Subcutaneous abdominal adipose tissue (tissue), 5 donors: ENCODE data around the gene GPS2.
A peak's percentile ranks its signal among the peaks of the same experiment; 100 is the strongest.

ENCODE experiments used
- H3K27ac ChIP-seq: one replicate; pipeline ENCODE4 v1.7.0; 2013; ENCODE audit warnings: low read depth, mild to moderate bottlenecking, inconsistent platforms, low read length, moderate library complexity
- H3K27me3 ChIP-seq, 5 donors: one replicate each; pipeline ENCODE4 v1.7.0; 2013; ENCODE audit warnings: low read length in 5 of 5, inconsistent platforms in 1 of 5; ENCODE audit not compliant: control insufficient read depth in 5 of 5, insufficient read depth in 4 of 5
- H3K36me3 ChIP-seq, 5 donors: one replicate each; pipeline ENCODE4 v1.7.0; 2013; ENCODE audit warnings: low read length in 5 of 5; ENCODE audit not compliant: control insufficient read depth in 5 of 5, insufficient read depth in 5 of 5
- H3K4me1 ChIP-seq, 5 donors: one replicate each; pipeline ENCODE4 v1.7.0; 2013; ENCODE audit warnings: low read length in 5 of 5, mild to moderate bottlenecking in 3 of 5, moderate library complexity in 1 of 5; ENCODE audit not compliant: control insufficient read depth in 5 of 5, insufficient read depth in 5 of 5
- H3K4me3 ChIP-seq, 5 donors: one replicate each; pipeline ENCODE4 v1.7.0; 2013; ENCODE audit warnings: low read length in 5 of 5, low read depth in 1 of 5
- H3K9ac ChIP-seq, 5 donors: one replicate each; pipeline ENCODE4 v1.7.0; 2013; ENCODE audit warnings: low read length in 5 of 5, mild to moderate bottlenecking in 4 of 5, moderate library complexity in 3 of 5
- H3K9me3 ChIP-seq, 5 donors: one replicate each; pipeline ENCODE4 v1.7.0; 2013; ENCODE audit warnings: low read length in 5 of 5; ENCODE audit not compliant: control insufficient read depth in 5 of 5
- donor health status: healthy.
- donor health status: healthy.
- donor health status: healthy.
- donor health status: healthy.
- donor health status: healthy.

The GPS2 gene

GRCh38 chr17:7329374-7329996, 14.3 kb upstream of the GPS2 start:
- H3K27me3 ChIP-seq, result peaks cover 0 to 15% (median 9%) of the 10 kb centered on the region in 5 donors
- peaks cover 3 to 29% (median 20%) of the 10 kb centered on the region in 5 donors for H3K4me1 ChIP-seq
- peak overlapping the region; percentile 85 for H3K27ac ChIP-seq
- H3K9ac ChIP-seq, result peak overlapping the region; percentile 57 to 84 (median 71)
- H3K9me3 ChIP-seq, result no peaks in the 10 kb centered on the region
- peaks cover 0 to 27% (median 21%) of the 10 kb centered on the region in 5 donors for H3K36me3 ChIP-seq
- peak overlapping the region; percentile 76 to 94 (median 93) for H3K4me3 ChIP-seq

DNA sequence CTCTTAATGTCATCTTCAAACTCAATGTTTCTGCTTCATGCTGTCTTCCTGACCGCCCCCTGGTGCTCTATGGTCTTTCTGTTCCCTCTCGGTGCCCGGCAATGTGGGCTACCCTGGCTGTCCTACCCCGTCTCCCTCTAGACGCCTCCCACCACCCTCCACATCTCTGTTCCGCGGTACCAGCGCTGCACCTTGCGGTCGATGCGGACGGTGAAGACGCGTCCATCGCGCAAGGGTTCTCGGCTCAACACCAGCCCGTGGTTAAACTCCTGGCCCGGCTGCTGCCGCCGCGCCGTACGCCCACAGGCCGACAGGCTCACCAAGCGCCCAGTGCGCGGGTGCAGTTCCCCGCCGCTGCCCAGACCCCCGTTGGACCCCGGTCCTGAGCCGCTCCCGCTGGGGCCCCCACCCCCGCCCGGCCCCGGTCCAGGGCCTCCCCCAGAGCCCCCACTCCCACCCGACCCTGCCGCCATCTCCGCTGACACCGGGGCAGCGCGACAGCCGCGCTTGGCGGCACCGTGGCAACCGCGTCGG, 13.7 kb upstream of the GPS2 start, which contains the start of gene NEURL4:
Gene NEURL4 (minus strand): TSS at position 496 of the 534 bp plus-strand sequence. CDS start 23 bp downstream, at position 473.
- peak within 1 kb of the TSS; percentile 57 to 87 (median 85) for H3K9ac ChIP-seq
- H3K36me3 ChIP-seq, result peaks cover 0 to 32% (median 26%) of the 10 kb centered on the region in 5 donors
- peak within 1 kb of the TSS; percentile 76 to 94 (median 93) for H3K4me3 ChIP-seq
- peaks cover 0 to 12% (median 9%) of the 10 kb centered on the region in 5 donors for H3K27me3 ChIP-seq
- no peaks in the 10 kb centered on the region for H3K9me3 ChIP-seq
- peaks cover 3 to 29% (median 20%) of the 10 kb centered on the region in 5 donors for H3K4me1 ChIP-seq
- H3K27ac ChIP-seq, result peak within 1 kb of the TSS; percentile 85

- H3K36me3 ChIP-seq, result peaks cover 0 to 41% (median 35%) of the 10 kb centered on the region in 5 donors
- H3K9me3 ChIP-seq, result no peaks in the 10 kb centered on the region
- peaks cover 3 to 29% (median 20%) of the 10 kb centered on the region in 5 donors for H3K4me1 ChIP-seq
- no peak overlapping the region for H3K4me3 ChIP-seq
- H3K27me3 ChIP-seq, result peaks cover 0 to 6% (median 5%) of the 10 kb centered on the region in 5 donors
- H3K9ac ChIP-seq, result peak overlapping the region in 1 of 5 donors; percentile 87
- H3K27ac ChIP-seq, result no peak overlapping the region
Observed at GRCh38 chr17:7328009-7328408, 12.8 kb upstream of the GPS2 start.

- H3K36me3 ChIP-seq, result peaks cover 0 to 46% (median 40%) of the 10 kb centered on the region in 5 donors
- no peak overlapping the region for H3K4me3 ChIP-seq
- no peak overlapping the region for H3K27ac ChIP-seq
Observed at GRCh38 chr17:7327501-7327900, 12.3 kb upstream of the GPS2 start.

GRCh38 chr17:7327056-7327455, 11.9 kb upstream of the GPS2 start:
- H3K4me1 ChIP-seq, result peaks cover 3 to 29% (median 20%) of the 10 kb centered on the region in 5 donors
- H3K9ac ChIP-seq, result no peak overlapping the region
- H3K9me3 ChIP-seq, result no peaks in the 10 kb centered on the region
- no peak overlapping the region for H3K27ac ChIP-seq
- peaks cover 0 to 4% (median 2%) of the 10 kb centered on the region in 5 donors for H3K27me3 ChIP-seq
- H3K4me3 ChIP-seq, result no peak overlapping the region
- H3K36me3 ChIP-seq, result peaks cover 0 to 51% (median 44%) of the 10 kb centered on the region in 5 donors

More at GRCh38 chr17:7327501-7327900, 12.3 kb upstream of the GPS2 start:
- H3K4me1 ChIP-seq, result peaks cover 3 to 29% (median 20%) of the 10 kb centered on the region in 5 donors
- peaks cover 0 to 6% (median 5%) of the 10 kb centered on the region in 5 donors for H3K27me3 ChIP-seq
- H3K9me3 ChIP-seq, result no peaks in the 10 kb centered on the region
- H3K9ac ChIP-seq, result no peak overlapping the region

- Histone ChIP-seq H3K9me3 (no peaks in the 10 kb centered on the region), H3K4me1 (peaks cover 3 to 29% (median 20%) of the 10 kb centered on the region in 5 donors), H3K27me3 (no peaks in the 10 kb centered on the region), H3K4me3 (no peak overlapping the region), H3K27ac (no peak overlapping the region), H3K9ac (no peak overlapping the region), H3K36me3 (peaks cover 0 to 60% (median 53%) of the 10 kb centered on the region in 5 donors)
Observed at GRCh38 chr17:7326186-7326585, 11.0 kb upstream of the GPS2 start.

DNA sequence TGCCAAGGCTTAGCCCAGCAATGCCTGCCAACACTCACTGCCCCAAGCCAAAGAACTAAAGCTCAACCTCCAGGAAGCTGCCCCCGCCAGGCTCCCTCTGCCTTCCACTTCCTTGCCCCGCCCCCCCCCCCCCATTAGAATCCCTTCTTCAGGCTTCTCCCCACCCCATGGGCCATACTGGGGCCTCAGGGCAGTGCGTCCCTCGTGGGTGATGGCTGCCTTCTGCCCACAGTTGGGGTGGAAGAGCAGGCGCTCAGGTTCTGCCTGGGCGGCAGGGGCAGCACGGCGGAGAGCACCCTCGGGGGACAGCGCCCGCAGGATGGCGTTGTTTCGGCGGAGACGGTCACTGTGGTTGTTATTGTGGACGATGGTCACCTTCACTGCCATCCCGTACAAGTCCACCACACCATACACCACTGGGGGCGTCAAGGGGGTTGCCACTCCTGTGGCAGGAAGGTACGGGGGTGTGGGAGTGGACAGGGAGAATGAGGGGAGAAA, 9.9 kb upstream of the GPS2 start:
- no peak overlapping the region for H3K27ac ChIP-seq
- no peak overlapping the region for H3K4me3 ChIP-seq
- no peaks in the 10 kb centered on the region for H3K27me3 ChIP-seq
- peaks cover 0 to 71% (median 64%) of the 10 kb centered on the region in 5 donors for H3K36me3 ChIP-seq
- H3K9me3 ChIP-seq, result no peaks in the 10 kb centered on the region
- H3K4me1 ChIP-seq, result peaks cover 3 to 21% (median 14%) of the 10 kb centered on the region in 5 donors
- H3K9ac ChIP-seq, result no peak overlapping the region

- H3K4me1 ChIP-seq, result peaks cover 2 to 15% (median 11%) of the 10 kb centered on the region in 5 donors
- H3K9me3 ChIP-seq, result no peaks in the 10 kb centered on the region
- H3K27ac ChIP-seq, result no peak overlapping the region
- no peaks in the 10 kb centered on the region for H3K27me3 ChIP-seq
- no peak overlapping the region for H3K4me3 ChIP-seq
- H3K36me3 ChIP-seq, result peaks cover 0 to 72% (median 66%) of the 10 kb centered on the region in 5 donors
- no peak overlapping the region for H3K9ac ChIP-seq
Observed at GRCh38 chr17:7324438-7324779, 9.2 kb upstream of the GPS2 start.

GRCh38 chr17:7323731-7324437, 8.7 kb upstream of the GPS2 start:
- H3K9me3 ChIP-seq, result no peaks in the 10 kb centered on the region
- H3K27ac ChIP-seq, result no peak overlapping the region
- no peak overlapping the region for H3K9ac ChIP-seq
- no peaks in the 10 kb centered on the region for H3K27me3 ChIP-seq
- peaks cover 2 to 14% (median 10%) of the 10 kb centered on the region in 5 donors for H3K4me1 ChIP-seq
- H3K4me3 ChIP-seq, result no peak overlapping the region
- peaks cover 0 to 74% (median 68%) of the 10 kb centered on the region in 5 donors for H3K36me3 ChIP-seq
